ENCODE data around the gene FAM117B.
"Not testable (repeated sequence)": the region's sequence is repeated elsewhere in the genome, so short reads cannot be mapped to it uniquely, and the experiment has no call there.

The FAM117B gene

GRCh38 chr2:202705446-202706020, 70.8 kb downstream of the FAM117B start:
- no peak for DNase-seq

GRCh38 chr2:202714971-202715935, 80.5 kb downstream of the FAM117B start:
- not testable (repeated sequence) for DNase-seq

GRCh38 chr2:202716114-202716718, 81.4 kb downstream of the FAM117B start:
- DNase-seq: no peak

- DNase-seq: no peak
Observed at GRCh38 chr2:202716953-202717597, 82.3 kb downstream of the FAM117B start.

- no peak for DNase-seq
Observed at GRCh38 chr2:202717598-202718310, 83.0 kb downstream of the FAM117B start.

- DNase-seq: no peak
Observed at GRCh38 chr2:202718614-202719013, 83.8 kb downstream of the FAM117B start.

- DNase-seq: no peak
Observed at GRCh38 chr2:202720226-202720625, 85.5 kb downstream of the FAM117B start.

- no peak for DNase-seq
Observed at GRCh38 chr2:202721621-202722020, 86.9 kb downstream of the FAM117B start.

- DNase-seq: no peak
Observed at GRCh38 chr2:202723746-202724145, 89.0 kb downstream of the FAM117B start.

GRCh38 chr2:202726070-202726469, 91.3 kb downstream of the FAM117B start:
- DNase-seq: no peak

- no peak for DNase-seq
Observed at GRCh38 chr2:202736826-202737225, 102.1 kb downstream of the FAM117B start.

GRCh38 chr2:202743613-202744012, 108.8 kb downstream of the FAM117B start:
- no peak for DNase-seq

- no peak for DNase-seq
Observed at GRCh38 chr2:202749477-202749876, 114.7 kb downstream of the FAM117B start.

- DNase-seq: no peak
Observed at GRCh38 chr2:202750763-202751427, 116.1 kb downstream of the FAM117B start.

- DNase-seq: no peak
Observed at GRCh38 chr2:202752071-202752470, 117.3 kb downstream of the FAM117B start.

- DNase-seq: no peak
Observed at GRCh38 chr2:202754936-202755335, 120.2 kb downstream of the FAM117B start.

- no peak for DNase-seq
Observed at GRCh38 chr2:202756598-202756997, 121.8 kb downstream of the FAM117B start.

- no peak for DNase-seq
Observed at GRCh38 chr2:202757339-202757738, 122.6 kb downstream of the FAM117B start.

GRCh38 chr2:202758128-202758527, 123.4 kb downstream of the FAM117B start:
- DNase-seq: no peak

- DNase-seq: no peak
Observed at GRCh38 chr2:202758604-202759003, 123.8 kb downstream of the FAM117B start.

GRCh38 chr2:202760848-202761247, 126.1 kb downstream of the FAM117B start:
- DNase-seq: no peak

GRCh38 chr2:202762556-202762955, 127.8 kb downstream of the FAM117B start:
- no peak for DNase-seq

All from activated naive CD4-positive, alpha-beta T cell (primary cell).